Transverse colon (tissue), 4 donors: ENCODE measurements around the gene RELN.

ENCODE experiments used
- CTCF ChIP-seq, 5 experiments: fragments of 200-600 bp in 3 of 5; fragments of 450-650 bp in 2 of 5; sonication (generic) in 3 of 5; IDR thresholded peaks; 1 replicate in 2 of 5; 2 replicates in 3 of 5; pipeline ENCODE4 v1.5.1; 2016 to 2017; ENCODE audit warnings: antibody characterized with exemption in 5 of 5, inconsistent platforms in 3 of 5, mild to moderate bottlenecking in 2 of 5, moderate library complexity in 1 of 5
- EP300 ChIP-seq: sonication (generic); formaldehyde crosslinking; IDR thresholded peaks from one replicate; pipeline ENCODE4 v1.6.1; 2017; ENCODE audit warnings: antibody characterized with exemption, low read depth
- POLR2AphosphoS5 ChIP-seq, 3 donors: sonication (generic); formaldehyde crosslinking; IDR thresholded peaks; one replicate each; pipeline ENCODE4 v1.6.1; 2016; ENCODE audit warnings: antibody characterized with exemption in 3 of 3

- TF ChIP-seq CTCF (IDR thresholded peaks at IDR 0.05) (no peak), EP300 (no peak), POLR2AphosphoS5 (IDR thresholded peaks at IDR 0.05) (no peak)
These were observed 165.2 kb downstream of the RELN start for GRCh38 chr7:103824251-103824650.
